GM19468 (cell line): ENCODE results near the gene UBE3C.
"Not testable (repeated sequence)": the region's sequence is repeated elsewhere in the genome, so short reads cannot be mapped to it uniquely, and the experiment has no call there.

Experiments used
- ATAC-seq: cut with Tn5 transposase; IDR thresholded peaks from one replicate; pipeline ENCODE4 v1.9.1; 2021; ENCODE audit warnings: mild to moderate bottlenecking, moderate library complexity, moderate number of reproducible peaks; ENCODE audit not compliant: unreplicated experiment; ENCODE audit errors: extremely low read depth

UBE3C gene

DNA sequence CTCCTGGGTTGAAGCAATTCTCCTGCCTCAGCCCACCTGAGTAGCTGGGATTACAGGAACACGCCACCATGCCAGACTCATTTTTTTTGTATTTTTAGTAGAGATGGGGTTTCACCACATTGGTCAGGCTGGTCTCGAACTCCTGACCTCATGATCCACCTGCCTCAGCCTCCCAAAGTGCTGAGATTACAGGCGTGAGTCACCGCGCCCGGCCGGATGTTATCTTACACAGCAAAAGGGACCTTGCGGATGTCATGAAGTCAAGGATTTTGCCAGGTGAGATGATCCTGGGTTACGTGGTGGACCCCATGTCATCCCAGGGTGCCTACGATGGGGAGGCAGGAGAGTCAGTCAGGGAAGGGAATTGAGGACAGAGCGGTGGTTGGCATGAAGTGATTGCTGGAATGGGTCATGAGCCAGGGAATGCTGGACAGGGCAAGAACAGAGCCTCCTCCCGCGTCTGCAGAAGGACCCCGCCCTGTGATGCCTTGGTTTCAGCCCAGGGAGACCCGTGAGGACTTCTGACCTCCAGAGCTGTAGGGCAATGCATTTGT is 8.7 kb upstream of the UBE3C start:
- ATAC-seq = no peak

- ATAC-seq = not testable (repeated sequence)
These were observed 7.9 kb upstream of the UBE3C start for GRCh38 chr7:157130849-157131248.

DNA sequence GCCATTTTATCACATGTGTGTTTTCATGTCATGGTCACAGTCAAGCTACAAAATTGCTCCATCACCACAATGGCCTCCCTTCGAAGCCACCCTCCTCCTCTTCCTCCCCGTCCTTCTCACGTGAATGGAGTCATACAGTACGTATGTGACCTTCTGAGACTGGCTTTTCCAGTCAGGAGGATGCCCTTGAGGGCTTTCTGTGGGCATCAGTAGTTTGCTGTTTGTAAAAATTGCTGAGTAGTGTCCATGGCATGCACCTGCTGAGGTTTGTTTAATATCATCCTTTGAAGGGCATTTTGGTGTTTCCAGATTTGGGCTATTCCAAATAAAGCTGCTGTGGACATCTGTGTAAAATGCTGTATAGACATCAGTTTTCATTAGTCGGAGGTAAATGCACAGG is 5.9 kb upstream of the UBE3C start:
- ATAC-seq = no peak

DNA sequence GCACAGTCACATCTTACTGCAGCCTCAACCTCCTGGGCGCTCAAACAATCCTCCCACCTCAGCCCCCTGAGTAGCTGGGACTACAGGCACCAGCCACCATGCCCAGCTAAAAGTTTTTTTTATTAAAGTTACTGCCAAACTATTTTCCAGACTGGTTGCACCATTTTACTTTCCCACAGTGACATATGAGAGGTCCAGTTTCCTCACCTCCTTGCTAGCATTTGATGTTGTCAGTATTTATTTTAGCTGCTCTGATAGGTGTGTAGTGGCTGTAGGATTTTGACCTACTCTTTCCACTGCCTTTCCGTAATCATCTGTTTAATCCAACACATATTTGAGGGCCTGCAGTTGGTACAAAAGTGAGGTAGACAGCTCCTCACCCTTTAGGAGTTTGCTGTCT is 5.4 kb upstream of the UBE3C start:
- ATAC-seq = no peak

DNA sequence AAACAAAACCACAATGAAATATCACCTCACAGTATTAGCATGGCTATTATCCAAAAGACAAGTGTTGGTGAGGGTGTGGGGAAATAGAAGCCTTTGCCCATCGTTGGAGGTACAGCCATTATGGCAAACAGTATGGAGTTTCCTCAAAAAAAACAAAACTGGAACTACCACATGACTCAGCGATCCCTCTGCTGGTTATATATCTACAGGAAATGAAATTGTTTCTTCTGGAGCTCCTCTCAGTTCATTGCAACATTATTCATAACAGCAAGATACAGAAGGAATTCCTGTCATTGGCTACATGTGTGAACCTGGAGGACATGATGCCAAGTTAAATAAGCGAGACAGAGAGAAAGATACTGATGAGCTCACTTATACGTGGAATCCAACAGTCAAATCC is 2.4 kb upstream of the UBE3C start:
- no peak for ATAC-seq

DNA sequence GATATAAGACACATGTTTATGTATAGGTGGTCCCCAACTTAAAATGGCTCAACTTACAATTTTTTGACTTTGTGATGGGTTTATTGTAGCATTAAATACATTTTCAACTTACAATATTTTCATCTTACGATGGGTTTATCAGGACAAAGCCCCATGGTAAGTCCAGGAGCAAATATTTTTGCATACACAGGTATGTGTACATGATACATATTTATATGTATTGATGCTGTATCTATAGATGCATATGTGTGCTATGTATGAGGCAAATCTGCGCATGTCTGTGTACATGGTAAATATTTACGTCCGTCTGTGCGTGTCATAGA is 664 bp upstream of the UBE3C start:
- ATAC-seq = peak; percentile 19

- peak; percentile 30 for ATAC-seq
These were observed 534 bp downstream of the UBE3C start for GRCh38 chr7:157139111-157139809.

DNA sequence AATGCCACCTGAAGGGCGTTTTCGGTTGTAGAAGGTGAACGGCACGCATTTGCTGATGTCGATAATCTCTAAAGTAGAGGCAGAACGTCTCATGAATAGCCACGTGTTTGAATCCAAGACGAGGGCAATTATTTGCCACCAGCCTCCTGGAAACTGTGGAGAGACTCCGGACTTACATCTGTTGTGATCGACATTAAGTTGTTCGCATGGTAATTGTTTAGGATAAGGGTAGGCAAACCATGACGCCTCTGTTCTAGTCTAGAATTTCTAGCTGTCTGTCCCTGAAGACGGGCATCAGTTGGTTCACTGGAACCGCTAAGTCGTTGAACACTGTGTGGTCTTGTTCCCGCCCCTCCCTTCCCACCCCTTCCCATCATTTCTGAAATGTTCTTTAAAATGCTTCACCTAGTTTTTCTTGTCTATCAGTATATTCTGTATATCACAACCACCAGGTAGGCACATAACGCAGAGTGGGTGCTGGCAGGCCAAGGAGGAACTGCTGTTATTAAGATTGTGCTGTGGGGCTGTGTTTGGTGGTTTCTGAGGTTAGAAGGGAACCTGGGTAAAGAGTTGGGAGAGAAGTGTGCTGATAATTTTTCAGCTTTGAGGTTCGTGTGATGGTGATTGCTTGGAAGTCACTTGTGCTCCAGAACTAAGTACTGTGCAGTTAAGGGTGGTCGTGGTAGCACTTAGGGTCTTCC is 1.2 kb downstream of the UBE3C start:
- no peak for ATAC-seq

- ATAC-seq = no peak
These were observed 1.8 kb downstream of the UBE3C start for GRCh38 chr7:157140511-157140905.

- no peak for ATAC-seq
These were observed 2.9 kb downstream of the UBE3C start for GRCh38 chr7:157141525-157142060.

DNA sequence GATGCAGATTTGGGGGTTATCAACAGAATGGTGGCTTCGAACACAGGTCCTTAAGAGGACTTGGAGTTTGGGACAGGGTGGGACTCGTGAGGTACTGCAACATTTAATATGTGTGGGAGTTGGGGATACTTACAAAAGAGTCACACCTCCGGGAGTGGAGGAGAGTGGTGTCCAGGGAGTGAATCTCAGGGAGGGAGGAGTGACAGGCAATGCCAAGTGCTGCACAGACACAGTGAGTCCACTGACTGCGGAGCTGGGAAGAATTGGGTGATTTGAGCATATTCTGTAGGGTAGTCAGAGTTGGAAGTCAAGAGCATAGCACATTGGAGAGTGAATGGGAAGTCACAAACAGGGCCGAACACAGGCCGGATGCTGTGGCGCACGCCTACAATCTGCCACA is 5.1 kb downstream of the UBE3C start:
- no peak for ATAC-seq

DNA sequence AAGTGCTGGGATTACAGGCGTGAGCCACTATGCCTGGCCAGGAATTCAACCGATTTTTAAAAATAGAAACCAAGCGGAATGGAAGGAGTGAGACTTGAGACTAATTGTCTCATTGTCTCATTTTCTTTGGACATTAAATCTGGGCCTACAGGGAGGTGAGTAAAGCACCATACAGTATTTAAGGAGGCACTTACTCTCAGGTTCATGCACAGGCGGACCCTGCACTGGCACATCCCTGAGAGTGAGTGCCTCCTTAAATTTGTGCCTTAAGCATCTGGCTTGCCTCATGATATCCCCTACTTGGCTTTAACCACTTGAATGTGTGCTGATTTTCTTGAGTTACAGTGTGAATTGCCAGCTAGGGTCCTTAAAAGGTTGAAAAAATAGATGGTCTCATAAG is 10.6 kb downstream of the UBE3C start:
- ATAC-seq = no peak

GRCh38 chr7:157150882-157151281 is 12.2 kb downstream of the UBE3C start:
- no peak for ATAC-seq

- ATAC-seq = no peak
These were observed 13.1 kb downstream of the UBE3C start for GRCh38 chr7:157151626-157152339.

- ATAC-seq = no peak
These were observed 13.7 kb downstream of the UBE3C start for GRCh38 chr7:157152391-157152937.

- no peak for ATAC-seq
These were observed 14.5 kb downstream of the UBE3C start for GRCh38 chr7:157153260-157153659.

DNA sequence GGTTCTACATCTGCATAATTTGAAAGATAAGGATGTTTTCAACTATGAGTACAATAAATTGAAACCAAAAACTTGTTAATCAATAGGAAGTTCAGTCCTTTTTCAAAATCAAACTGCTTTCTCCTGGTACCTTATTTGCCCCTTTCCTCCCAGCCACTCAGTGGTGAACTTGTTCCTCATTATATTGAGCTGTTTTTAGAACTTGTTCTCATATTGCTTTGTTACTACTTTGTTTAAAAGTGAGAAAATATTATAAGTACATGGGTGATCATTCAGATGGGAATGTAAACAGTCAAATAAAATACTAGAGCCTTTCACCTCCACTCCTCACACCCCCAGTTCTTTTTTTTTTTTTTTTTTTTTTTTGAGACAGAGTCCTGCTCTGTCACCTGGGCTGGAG is 17.2 kb downstream of the UBE3C start:
- no peak for ATAC-seq

DNA sequence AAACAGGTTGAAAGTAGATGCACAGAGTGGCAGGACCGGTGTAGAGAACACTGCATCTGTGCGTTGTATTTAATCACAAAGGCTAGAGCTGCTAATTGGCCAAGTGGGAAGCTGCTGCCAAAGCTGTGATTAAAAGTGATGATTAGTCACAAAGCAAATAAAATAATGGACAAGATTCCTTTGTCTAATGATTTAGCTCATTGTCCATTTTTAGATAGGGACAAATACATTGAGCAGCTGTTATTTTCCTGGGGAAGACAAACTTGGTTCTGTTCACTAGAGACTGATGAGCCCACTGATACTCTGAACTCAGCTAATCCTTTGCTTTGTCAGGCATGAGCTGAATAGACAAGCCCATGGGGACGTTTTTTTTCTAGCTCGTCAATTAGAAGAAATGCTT is 19.7 kb downstream of the UBE3C start:
- ATAC-seq = no peak

DNA sequence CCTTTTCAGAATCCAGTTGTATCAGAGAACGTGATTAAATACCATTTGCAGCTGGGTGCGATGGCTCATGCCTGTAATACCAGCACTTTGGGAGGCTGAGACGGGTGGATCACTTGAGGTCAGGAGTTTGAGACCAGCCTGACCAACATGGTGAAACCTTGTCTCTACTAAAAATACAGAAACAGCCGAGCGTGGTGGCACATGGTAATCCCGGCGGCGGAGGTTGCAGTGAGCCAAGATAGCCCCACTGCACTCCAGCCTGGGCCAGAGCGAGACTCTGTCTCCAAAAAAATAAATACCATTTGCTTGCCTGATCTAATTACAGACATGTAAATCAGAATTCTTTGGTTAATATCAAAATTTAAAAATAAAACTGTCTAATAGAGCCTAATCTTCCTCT is 20.8 kb downstream of the UBE3C start:
- not testable (repeated sequence) for ATAC-seq

DNA sequence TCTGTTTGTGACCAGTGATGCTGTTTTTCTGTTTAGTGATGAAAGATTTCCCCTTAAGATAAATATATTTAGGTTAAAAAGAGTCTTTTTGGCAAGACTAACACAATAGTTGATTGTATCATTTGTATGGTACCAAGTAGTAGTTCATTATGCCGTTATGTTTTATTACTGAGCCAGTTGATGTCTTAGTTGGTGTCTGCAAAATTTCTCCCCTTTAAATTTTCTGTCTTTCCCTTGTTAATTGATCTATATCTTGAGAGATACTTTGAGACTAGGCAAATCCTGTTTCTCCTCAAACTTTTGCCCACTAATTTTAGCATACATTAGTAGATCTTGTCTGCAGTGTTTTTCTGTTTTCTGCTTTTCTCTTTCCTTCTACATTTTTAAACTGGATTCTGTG is 21.7 kb downstream of the UBE3C start:
- no peak for ATAC-seq

GRCh38 chr7:157165987-157166386 is 27.3 kb downstream of the UBE3C start:
- no peak for ATAC-seq
